Measurements from ENCODE around the gene HIC1.

DNA sequence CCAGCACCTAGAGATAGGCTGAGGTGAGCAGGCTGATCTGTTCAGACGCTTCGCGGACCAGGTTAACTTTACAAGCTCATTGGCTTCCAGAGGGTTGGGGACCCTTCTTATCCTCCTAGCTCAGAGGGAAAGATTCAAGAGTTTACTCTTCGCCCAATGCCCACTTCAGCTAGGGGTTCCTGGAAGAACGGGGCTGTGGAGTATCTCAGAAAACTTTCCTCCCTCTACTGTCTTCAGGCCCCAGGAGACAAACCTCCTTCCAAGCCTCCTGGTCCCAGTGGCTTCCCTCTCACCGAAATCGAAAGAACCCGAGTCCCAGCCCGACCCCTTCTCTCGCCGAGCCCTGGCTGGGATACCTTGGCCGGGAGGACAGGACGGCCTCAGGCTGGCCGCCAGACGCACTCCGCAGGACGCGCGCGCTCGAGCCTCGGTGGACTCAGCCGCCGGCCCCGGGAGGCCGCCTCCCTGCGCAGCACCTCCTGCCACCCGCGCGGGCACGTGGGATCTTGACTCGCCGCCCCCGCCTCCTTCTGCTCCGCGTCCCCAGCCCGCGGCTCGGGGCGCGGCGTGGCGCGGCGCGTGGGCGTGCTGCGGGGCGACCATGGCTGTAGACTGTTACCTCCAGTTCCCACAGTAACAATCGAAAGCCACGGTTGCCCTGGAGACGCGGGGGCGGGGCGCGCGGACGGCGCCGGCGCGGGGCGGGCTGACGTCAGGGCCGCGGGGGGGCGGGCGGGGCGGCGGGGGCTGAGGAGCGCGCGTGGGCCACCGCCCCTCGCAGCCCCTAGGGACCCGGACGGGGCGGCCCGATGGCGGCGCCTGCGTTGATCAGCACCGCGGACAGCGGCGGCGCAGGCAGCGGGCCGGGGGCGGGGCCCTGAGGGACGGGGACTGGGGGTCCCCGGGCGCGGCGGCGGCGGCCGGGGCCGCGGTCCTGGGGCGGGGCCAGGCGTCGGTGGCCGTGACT lies 5.3 kb upstream of the HIC1 start:
- no peak for TF ChIP-seq CTCF (IDR thresholded peaks at IDR 0.05; ENCODE audit: insufficient read depth, low read length)
- peak; percentile 89 for TF ChIP-seq REST (IDR thresholded peaks at IDR 0.05; ENCODE audit: insufficient replicate concordance, low read depth)
- TF ChIP-seq POLR2AphosphoS5 (IDR thresholded peaks at IDR 0.05; ENCODE audit: low read depth), result no peak
- TF ChIP-seq GABPA (IDR thresholded peaks at IDR 0.05; ENCODE audit: low read depth), result no peak

Measured in HL-60 (cell line).